Aorta (tissue), 5 donors: ENCODE data around the gene RLN3. TPM values are rescaled to one million over a fixed set of nuclear protein-coding genes. Genes with fewer than 3 reads are reported as not detected.
A peak's percentile ranks its signal among the peaks of the same experiment; 100 is the strongest.

Experiments used
- ATAC-seq: fragments of 200-7000 bp; cut with Tn5 transposase; one replicate; pipeline ENCODE4 v1.9.1; 2022; ENCODE audit warnings: moderate library complexity; ENCODE audit not compliant: low FRiP score
- DNase-seq, 2 donors: peaks; one replicate each; pipeline ENCODE4 v3.0.0-alpha.2; 2020
- H3K27ac ChIP-seq, 2 donors: one replicate each; pipeline ENCODE4 v1.5.1; 2013; ENCODE audit warnings: low read length in 2 of 2, mild to moderate bottlenecking in 2 of 2, moderate library complexity in 2 of 2, control low read depth in 1 of 2, inconsistent platforms in 1 of 2, low read depth in 1 of 2
- H3K27me3 ChIP-seq, 2 donors: one replicate each; pipeline ENCODE4 v1.6.1; 2013; ENCODE audit warnings: control low read depth in 1 of 2, low read length in 1 of 2, mild to moderate bottlenecking in 1 of 2, moderate library complexity in 1 of 2; ENCODE audit not compliant: insufficient read depth in 2 of 2, control insufficient read depth in 1 of 2
- H3K36me3 ChIP-seq, 2 donors: one replicate each; pipeline ENCODE4 v1.6.1; 2013; ENCODE audit warnings: control low read depth in 1 of 2, low read length in 1 of 2, mild to moderate bottlenecking in 1 of 2; ENCODE audit not compliant: insufficient read depth in 2 of 2, control insufficient read depth in 1 of 2
- H3K4me1 ChIP-seq, 2 donors: one replicate each; pipeline ENCODE4 v1.6.1; 2013; ENCODE audit warnings: low read length in 2 of 2, control low read depth in 1 of 2, mild to moderate bottlenecking in 1 of 2, moderate library complexity in 1 of 2; ENCODE audit not compliant: insufficient read depth in 2 of 2, control insufficient read depth in 1 of 2
- H3K4me3 ChIP-seq, 2 donors: one replicate each; pipeline ENCODE4 v1.5.1; 2013; ENCODE audit warnings: low read length in 2 of 2, control low read depth in 1 of 2, mild to moderate bottlenecking in 1 of 2
- H3K9me3 ChIP-seq: one replicate; pipeline ENCODE4 v1.6.1; 2013; ENCODE audit warnings: mild to moderate bottlenecking, low read length; ENCODE audit not compliant: control insufficient read depth
- WGBS, 2 donors: extraction: QIAGEN DNeasy Blood & Tissue Kit; methylation state at CpG; one replicate each; pipeline ENCODE4 v1.1.7; 2013; 5-methylcytosine and 5-hydroxymethylcytosine counted together
- intact Hi-C, 2 donors: fragments of 100-400 bp; cut with DNase I; formaldehyde crosslinking; loops; one replicate each; pipeline versions ENCODE4 v1.14.2 to v1.15.0; 2022
- polyA plus RNA-seq, 2 donors: library from polyadenylated mRNA; stranded (reverse); fragments of 200-250 nt; gene quantifications; one replicate each; pipeline ENCODE4 v1.2.3, GENCODE V29; 2013
- total RNA-seq, 2 donors: library from RNA; stranded (reverse); fragmentation: NEBNext Ultra II Directional; extraction: Animal tissue kit (Norgen Biotek cat#: 25700); gene quantifications; one replicate each; pipeline ENCODE4 v1.2.1, GENCODE V29; 2021
- donor health status: healthy with polysubstance abuse.
- donor health status: Bipolar disorder and iron deficiency.
- donor health status: DM: no; HTN: no; CAD: no.
- donor health status: DM: no; HTN: no; CAD: no.
- donor health status: DM: yes; HTN: yes; CAD: no.

The RLN3 gene
- total and polyA plus RNA-seq, 4 donors = not detected

GRCh38 chr19:14061081-14061749 lies 33.3 kb downstream of the RLN3 start:
- H3K27ac ChIP-seq = no peak overlapping the region
- no peak for DNase-seq

GRCh38 chr19:14061751-14062557 lies 34.0 kb downstream of the RLN3 start, which contains the start of gene PALM3:
Gene PALM3 (minus strand): TSS chr19:14062076. CDS start chr19:14061980, 96 bp downstream.
- intact Hi-C loops = no loop called here
- WGBS, 2 donors = 50 to 55% methylated on average over 16 to 19 of the region's 19 CpGs
- no peak for ATAC-seq
- H3K27me3 ChIP-seq = no peaks in the 10 kb centered on the region
- no peak within 1 kb of the TSS for H3K4me3 ChIP-seq
- no peak for DNase-seq
- no peaks in the 10 kb centered on the region for H3K36me3 ChIP-seq
- no peaks in the 10 kb centered on the region for H3K4me1 ChIP-seq
- no peaks in the 10 kb centered on the region for H3K9me3 ChIP-seq
- H3K27ac ChIP-seq = no peak within 1 kb of the TSS

More at GRCh38 chr19:14061081-14061749, 33.3 kb downstream of the RLN3 start:
- intact Hi-C loops = no loop called here
- WGBS, 2 donors = 55 to 56% methylated on average over 9 of the region's 9 CpGs
- Histone ChIP-seq H3K36me3 (no peaks in the 10 kb centered on the region), H3K4me1 (no peaks in the 10 kb centered on the region), H3K27me3 (no peaks in the 10 kb centered on the region), H3K4me3 (no peak overlapping the region), H3K9me3 (no peaks in the 10 kb centered on the region)
- no peak for ATAC-seq

GRCh38 chr19:14062558-14062855 lies 34.6 kb downstream of the RLN3 start:
- H3K27ac ChIP-seq = no peak overlapping the region
- DNase-seq (no peak), ATAC-seq (no peak)
- intact Hi-C loops = no loop called here
- H3K27me3 ChIP-seq = no peaks in the 10 kb centered on the region
- no peaks in the 10 kb centered on the region for H3K36me3 ChIP-seq
- H3K9me3 ChIP-seq = no peaks in the 10 kb centered on the region
- H3K4me1 ChIP-seq = no peaks in the 10 kb centered on the region
- no peak overlapping the region for H3K4me3 ChIP-seq
- 89 to 90% methylated on average over 5 of the region's 5 CpGs for WGBS, 2 donors

- Histone ChIP-seq H3K4me1 (no peaks in the 10 kb centered on the region), H3K36me3 (no peaks in the 10 kb centered on the region), H3K9me3 (no peaks in the 10 kb centered on the region), H3K27me3 (no peaks in the 10 kb centered on the region), H3K4me3 (no peak overlapping the region), H3K27ac (no peak overlapping the region)
- ATAC-seq = no peak
- intact Hi-C loops = no loop called here
- WGBS, 2 donors = 50 to 73% methylated on average over 7 of the region's 7 CpGs
- no peak for DNase-seq
Measured at GRCh38 chr19:14063105-14063504, 35.2 kb downstream of the RLN3 start.

GRCh38 chr19:14066134-14066533 lies 38.2 kb downstream of the RLN3 start:
- 68 to 81% methylated on average over 2 of the region's 2 CpGs for WGBS, 2 donors
- H3K36me3 ChIP-seq = no peaks in the 10 kb centered on the region
- no peaks in the 10 kb centered on the region for H3K9me3 ChIP-seq
- no peaks in the 10 kb centered on the region for H3K4me1 ChIP-seq
- no peak overlapping the region for H3K27ac ChIP-seq
- DNase-seq (no peak), ATAC-seq (no peak)
- H3K4me3 ChIP-seq = no peak overlapping the region
- no peaks in the 10 kb centered on the region for H3K27me3 ChIP-seq
- intact Hi-C loops = no loop called here

GRCh38 chr19:14070268-14071050 lies 42.5 kb downstream of the RLN3 start:
- ATAC-seq (no peak), DNase-seq (no peak)
- WGBS, 2 donors = 97% methylated on average over 43 of the region's 43 CpGs
- intact Hi-C loops = loop anchor here in 1 of 2 donors (10.0 kb wide), 1 partner anchor 296 kb away; the partner anchor contains the start of gene C19orf53
- H3K9me3 ChIP-seq = no peaks in the 10 kb centered on the region
- no peak overlapping the region for H3K4me3 ChIP-seq
- no peaks in the 10 kb centered on the region for H3K27me3 ChIP-seq
- no peaks in the 10 kb centered on the region for H3K4me1 ChIP-seq
- no peaks in the 10 kb centered on the region for H3K36me3 ChIP-seq
- H3K27ac ChIP-seq = no peak overlapping the region

- intact Hi-C loops = loop anchor here (2.0 to 10.0 kb wide), 2 partner anchors 192 to 298 kb away; partner anchors contain the start of gene C19orf53 (in 1 of the 2)
- whole genome bisulfite sequencing, 2 donors = 0 to 1% methylated on average over 42 to 51 of the region's 51 CpGs
- H3K9me3 ChIP-seq = no peaks in the 10 kb centered on the region
- peak within 1 kb of the TSS in 1 of 2 donors; percentile 69 for H3K27ac ChIP-seq
- no peaks in the 10 kb centered on the region for H3K27me3 ChIP-seq
- H3K4me3 ChIP-seq = peak within 1 kb of the TSS; percentile 52 to 67
- H3K36me3 ChIP-seq = no peaks in the 10 kb centered on the region
- no peaks in the 10 kb centered on the region for H3K4me1 ChIP-seq
- DNase-seq = no peak
- ATAC-seq = peak; percentile 8
Measured at GRCh38 chr19:14072535-14073260, 44.8 kb downstream of the RLN3 start, which contains the start of gene MISP3. Gene MISP3 (plus strand): TSS chr19:14072786. CDS start chr19:14073310, 524 bp downstream.
